HEK293 (cell line): ENCODE measurements around the gene GMDS.

Experiments
- CTCF ChIA-PET: fragments of 350-600 bp; formaldehyde crosslinking; extraction: SDS; loops from one replicate; lab custom pipeline; 2021; ENCODE audit warnings: antibody characterized with exemption; lab: Yijun Ruan, JAX
- POLR2A ChIA-PET: fragments of 300-600 bp; formaldehyde crosslinking; extraction: SDS; loops from one replicate; lab custom pipeline; 2020; ENCODE audit warnings: antibody characterized with exemption, inconsistent platforms; lab: Yijun Ruan, JAX
- H3K27ac ChIP-seq: fragments of 200-500 bp; sonication (Bioruptor generic); 2 replicates; pipeline ENCODE4 v1.5.1; 2014; ENCODE audit warnings: low read depth, low read length, control low read depth, inconsistent platforms; ENCODE audit errors: extremely low read depth
- H3K36me3 ChIP-seq, 2 experiments: fragments of 200-500 bp in 1 of 2; sonication (Bioruptor generic) in 1 of 2; 1 replicate in 1 of 2; 2 replicates in 1 of 2; pipeline ENCODE4 v1.5.1; 2014 to 2017; ENCODE audit warnings: inconsistent platforms in 2 of 2, low read length in 2 of 2; ENCODE audit not compliant: control insufficient read depth in 2 of 2, insufficient read depth in 1 of 2
- H3K4me1 ChIP-seq: fragments of 200-500 bp; sonication (Bioruptor generic); 2 replicates; pipeline ENCODE4 v1.5.1; 2014; ENCODE audit warnings: mild to moderate bottlenecking, low read length, inconsistent platforms; ENCODE audit not compliant: control insufficient read depth, insufficient read depth
- H3K4me3 ChIP-seq: 2 replicates; pipeline ENCODE4 v1.5.1; 2011; ENCODE audit warnings: low read depth, mild to moderate bottlenecking, control low read depth, low read length, moderate library complexity
- H3K9me3 ChIP-seq: fragments of 200-500 bp; sonication (Bioruptor generic); 2 replicates; pipeline ENCODE4 v1.5.1; 2014; ENCODE audit warnings: low read depth, low read length, inconsistent platforms; ENCODE audit not compliant: control insufficient read depth, insufficient read depth
- GFI1B ChIP-seq: fragments of 450-650 bp; formaldehyde crosslinking; IDR thresholded peaks from 2 replicates; pipeline ENCODE4 v1.5.1; 2016; ENCODE audit warnings: missing biosample characterization, missing genetic modification characterization
- KLF8 ChIP-seq: fragments of 450-650 bp; formaldehyde crosslinking; IDR thresholded peaks from 2 replicates; pipeline ENCODE4 v1.5.1; 2016; ENCODE audit warnings: missing biosample characterization, missing genetic modification characterization
- RBAK ChIP-seq: fragments of 450-650 bp; formaldehyde crosslinking; IDR thresholded peaks from 2 replicates; pipeline ENCODE4 v1.5.1; 2016; ENCODE audit warnings: missing biosample characterization, missing genetic modification characterization
- SALL2 ChIP-seq: fragments of 450-650 bp; formaldehyde crosslinking; IDR thresholded peaks from 2 replicates; pipeline ENCODE4 v1.5.0; 2017; ENCODE audit warnings: missing biosample characterization, mild to moderate bottlenecking, missing genetic modification characterization, borderline replicate concordance
- SCRT1 ChIP-seq: fragments of 450-650 bp; formaldehyde crosslinking; IDR thresholded peaks from 2 replicates; pipeline ENCODE4 v1.5.1; 2016; ENCODE audit warnings: missing biosample characterization, missing genetic modification characterization, borderline replicate concordance
- SETDB1 ChIP-seq: IDR thresholded peaks from one replicate; pipeline ENCODE4 v1.6.1; 2017; ENCODE audit warnings: mild to moderate bottlenecking, low read length, moderate library complexity, mixed read lengths; ENCODE audit not compliant: insufficient read length
- SP2 ChIP-seq: fragments of 450-650 bp; formaldehyde crosslinking; IDR thresholded peaks from 2 replicates; pipeline ENCODE4 v1.5.1; 2016; ENCODE audit warnings: missing biosample characterization, missing genetic modification characterization
- WT1 ChIP-seq: fragments of 450-650 bp; formaldehyde crosslinking; IDR thresholded peaks from 2 replicates; pipeline ENCODE4 v1.5.1; 2016; ENCODE audit warnings: missing biosample characterization, missing genetic modification characterization
- ZBTB17 ChIP-seq: fragments of 450-650 bp; formaldehyde crosslinking; IDR thresholded peaks from 2 replicates; pipeline ENCODE4 v1.5.1; 2016; ENCODE audit warnings: missing biosample characterization, missing genetic modification characterization
- ZBTB48 ChIP-seq: fragments of 450-650 bp; formaldehyde crosslinking; IDR thresholded peaks from 2 replicates; pipeline ENCODE4 v1.5.1; 2016; ENCODE audit warnings: missing biosample characterization, missing genetic modification characterization
- ZBTB7A ChIP-seq: fragments of 450-650 bp; formaldehyde crosslinking; IDR thresholded peaks from 2 replicates; pipeline ENCODE4 v1.5.1; 2016; ENCODE audit warnings: low read depth, missing biosample characterization, missing genetic modification characterization
- ZBTB8A ChIP-seq: fragments of 450-650 bp; formaldehyde crosslinking; IDR thresholded peaks from 2 replicates; pipeline ENCODE4 v1.5.1; 2016; ENCODE audit warnings: missing biosample characterization, missing genetic modification characterization
- ZEB2 ChIP-seq: fragments of 450-650 bp; formaldehyde crosslinking; IDR thresholded peaks from 2 replicates; pipeline ENCODE4 v1.5.1; 2016; ENCODE audit warnings: missing biosample characterization, missing genetic modification characterization
- ZNF148 ChIP-seq: fragments of 450-650 bp; formaldehyde crosslinking; IDR thresholded peaks from 2 replicates; pipeline ENCODE4 v1.5.0; 2017; ENCODE audit warnings: missing biosample characterization, missing genetic modification characterization, borderline replicate concordance
- ZNF24 ChIP-seq: fragments of 450-650 bp; formaldehyde crosslinking; IDR thresholded peaks from 2 replicates; pipeline ENCODE4 v1.5.1; 2016; ENCODE audit warnings: missing biosample characterization, missing genetic modification characterization
- ZNF449 ChIP-seq: fragments of 450-650 bp; formaldehyde crosslinking; IDR thresholded peaks from 2 replicates; pipeline ENCODE4 v1.5.1; 2017; ENCODE audit warnings: missing biosample characterization, mild to moderate bottlenecking, missing genetic modification characterization, moderate library complexity
- ZNF530 ChIP-seq: fragments of 450-650 bp; formaldehyde crosslinking; IDR thresholded peaks from 2 replicates; pipeline ENCODE4 v1.5.1; 2016; ENCODE audit warnings: low read depth, missing biosample characterization, missing genetic modification characterization
- ZNF549 ChIP-seq: fragments of 450-650 bp; IDR thresholded peaks from 2 replicates; pipeline ENCODE4 v1.5.1; 2018; ENCODE audit warnings: missing biosample characterization, missing genetic modification characterization, mild to moderate bottlenecking, inconsistent platforms, moderate library complexity
- ZNF571 ChIP-seq: fragments of 450-650 bp; formaldehyde crosslinking; IDR thresholded peaks from 2 replicates; pipeline ENCODE4 v1.5.0; 2017; ENCODE audit warnings: missing biosample characterization, missing genetic modification characterization
- ZNF624 ChIP-seq: fragments of 450-650 bp; formaldehyde crosslinking; IDR thresholded peaks from 2 replicates; pipeline ENCODE4 v1.5.1; 2017; ENCODE audit warnings: missing biosample characterization, missing genetic modification characterization
- TF ChIP-seq, protein P1 (sequence below): fragments of 450-650 bp; formaldehyde crosslinking; IDR thresholded peaks from 2 replicates; pipeline ENCODE4 v1.5.1; 2017; ENCODE audit warnings: missing biosample characterization, missing genetic modification characterization
- TF ChIP-seq, protein P2 (sequence below): fragments of 450-650 bp; formaldehyde crosslinking; IDR thresholded peaks from 2 replicates; pipeline ENCODE4 v1.5.1; 2016; ENCODE audit warnings: missing biosample characterization, missing genetic modification characterization, borderline replicate concordance

GMDS gene

DNA sequence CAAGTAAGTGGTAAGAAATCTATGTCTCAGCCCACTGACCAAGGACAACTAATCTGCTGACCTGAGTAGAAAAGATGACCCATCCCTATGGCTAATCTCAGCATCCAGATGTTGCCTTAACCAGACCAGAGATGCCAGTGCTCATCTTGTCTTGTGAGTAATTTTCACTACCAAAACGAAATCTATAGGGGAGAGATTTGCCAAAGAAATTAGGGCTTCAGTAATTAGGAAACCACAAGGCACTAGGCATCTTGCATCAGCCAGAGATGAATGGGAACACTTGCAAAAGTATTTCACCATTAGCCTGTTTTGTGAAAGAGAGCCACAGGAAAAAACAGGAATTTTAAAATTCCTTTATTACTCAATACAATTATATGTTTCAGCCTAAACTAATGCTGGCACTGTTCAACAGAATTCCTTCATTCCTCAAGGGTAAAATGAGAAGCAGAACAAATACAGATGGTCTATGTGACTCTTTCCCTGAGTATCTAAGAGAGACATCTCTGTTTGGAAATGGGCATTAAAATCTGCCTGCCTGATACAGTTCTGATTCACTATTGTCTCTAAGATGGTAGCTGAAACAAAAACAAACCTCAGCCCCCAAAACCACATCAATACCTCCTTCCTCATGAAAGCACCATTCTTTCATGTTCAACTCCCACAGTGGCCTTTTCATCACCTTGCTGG is 87.8 kb downstream of the GMDS start:
- Histone ChIP-seq H3K27ac (no peak overlapping the region), H3K4me3 (no peak overlapping the region), H3K9me3 (no peaks in the 10 kb centered on the region), H3K36me3 (no peaks in the 10 kb centered on the region; a peak in 1 of 3 replicates), H3K4me1 (peaks cover 10% of the 10 kb centered on the region)
- ChIA-PET CTCF (interaction anchor here (0.9 to 1.1 kb wide), 3 partner anchors 9 to 477 kb away, joined by 3 to 4 read pairs (median 3); no protein-coding TSS in a partner anchor), POLR2A (no interaction called here)
- TF ChIP-seq ZBTB7A (tag by site-specific recombination) = no peak
- TF ChIP-seq ZNF549 = no peak
- 0 out of 2 replicates have a peak, but pooled peaks have one; percentile 22 for TF ChIP-seq ZBTB8A (tag by site-specific recombination)
- TF ChIP-seq ZNF24 = no peak
- no peak for TF ChIP-seq SETDB1
- TF ChIP-seq, protein P1, sequence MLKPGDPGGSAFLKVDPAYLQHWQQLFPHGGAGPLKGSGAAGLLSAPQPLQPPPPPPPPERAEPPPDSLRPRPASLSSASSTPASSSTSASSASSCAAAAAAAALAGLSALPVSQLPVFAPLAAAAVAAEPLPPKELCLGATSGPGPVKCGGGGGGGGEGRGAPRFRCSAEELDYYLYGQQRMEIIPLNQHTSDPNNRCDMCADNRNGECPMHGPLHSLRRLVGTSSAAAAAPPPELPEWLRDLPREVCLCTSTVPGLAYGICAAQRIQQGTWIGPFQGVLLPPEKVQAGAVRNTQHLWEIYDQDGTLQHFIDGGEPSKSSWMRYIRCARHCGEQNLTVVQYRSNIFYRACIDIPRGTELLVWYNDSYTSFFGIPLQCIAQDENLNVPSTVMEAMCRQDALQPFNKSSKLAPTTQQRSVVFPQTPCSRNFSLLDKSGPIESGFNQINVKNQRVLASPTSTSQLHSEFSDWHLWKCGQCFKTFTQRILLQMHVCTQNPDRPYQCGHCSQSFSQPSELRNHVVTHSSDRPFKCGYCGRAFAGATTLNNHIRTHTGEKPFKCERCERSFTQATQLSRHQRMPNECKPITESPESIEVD = peak; percentile 45; the same call in 1 of the 2 replicates
- TF ChIP-seq ZBTB17 (tag by site-specific recombination) = 0 out of 2 replicates have a peak, but pooled peaks have one; percentile 37
- no peak for TF ChIP-seq RBAK (tag by site-specific recombination)
- TF ChIP-seq SP2 (tag by site-specific recombination) = no peak
- TF ChIP-seq, protein P2, sequence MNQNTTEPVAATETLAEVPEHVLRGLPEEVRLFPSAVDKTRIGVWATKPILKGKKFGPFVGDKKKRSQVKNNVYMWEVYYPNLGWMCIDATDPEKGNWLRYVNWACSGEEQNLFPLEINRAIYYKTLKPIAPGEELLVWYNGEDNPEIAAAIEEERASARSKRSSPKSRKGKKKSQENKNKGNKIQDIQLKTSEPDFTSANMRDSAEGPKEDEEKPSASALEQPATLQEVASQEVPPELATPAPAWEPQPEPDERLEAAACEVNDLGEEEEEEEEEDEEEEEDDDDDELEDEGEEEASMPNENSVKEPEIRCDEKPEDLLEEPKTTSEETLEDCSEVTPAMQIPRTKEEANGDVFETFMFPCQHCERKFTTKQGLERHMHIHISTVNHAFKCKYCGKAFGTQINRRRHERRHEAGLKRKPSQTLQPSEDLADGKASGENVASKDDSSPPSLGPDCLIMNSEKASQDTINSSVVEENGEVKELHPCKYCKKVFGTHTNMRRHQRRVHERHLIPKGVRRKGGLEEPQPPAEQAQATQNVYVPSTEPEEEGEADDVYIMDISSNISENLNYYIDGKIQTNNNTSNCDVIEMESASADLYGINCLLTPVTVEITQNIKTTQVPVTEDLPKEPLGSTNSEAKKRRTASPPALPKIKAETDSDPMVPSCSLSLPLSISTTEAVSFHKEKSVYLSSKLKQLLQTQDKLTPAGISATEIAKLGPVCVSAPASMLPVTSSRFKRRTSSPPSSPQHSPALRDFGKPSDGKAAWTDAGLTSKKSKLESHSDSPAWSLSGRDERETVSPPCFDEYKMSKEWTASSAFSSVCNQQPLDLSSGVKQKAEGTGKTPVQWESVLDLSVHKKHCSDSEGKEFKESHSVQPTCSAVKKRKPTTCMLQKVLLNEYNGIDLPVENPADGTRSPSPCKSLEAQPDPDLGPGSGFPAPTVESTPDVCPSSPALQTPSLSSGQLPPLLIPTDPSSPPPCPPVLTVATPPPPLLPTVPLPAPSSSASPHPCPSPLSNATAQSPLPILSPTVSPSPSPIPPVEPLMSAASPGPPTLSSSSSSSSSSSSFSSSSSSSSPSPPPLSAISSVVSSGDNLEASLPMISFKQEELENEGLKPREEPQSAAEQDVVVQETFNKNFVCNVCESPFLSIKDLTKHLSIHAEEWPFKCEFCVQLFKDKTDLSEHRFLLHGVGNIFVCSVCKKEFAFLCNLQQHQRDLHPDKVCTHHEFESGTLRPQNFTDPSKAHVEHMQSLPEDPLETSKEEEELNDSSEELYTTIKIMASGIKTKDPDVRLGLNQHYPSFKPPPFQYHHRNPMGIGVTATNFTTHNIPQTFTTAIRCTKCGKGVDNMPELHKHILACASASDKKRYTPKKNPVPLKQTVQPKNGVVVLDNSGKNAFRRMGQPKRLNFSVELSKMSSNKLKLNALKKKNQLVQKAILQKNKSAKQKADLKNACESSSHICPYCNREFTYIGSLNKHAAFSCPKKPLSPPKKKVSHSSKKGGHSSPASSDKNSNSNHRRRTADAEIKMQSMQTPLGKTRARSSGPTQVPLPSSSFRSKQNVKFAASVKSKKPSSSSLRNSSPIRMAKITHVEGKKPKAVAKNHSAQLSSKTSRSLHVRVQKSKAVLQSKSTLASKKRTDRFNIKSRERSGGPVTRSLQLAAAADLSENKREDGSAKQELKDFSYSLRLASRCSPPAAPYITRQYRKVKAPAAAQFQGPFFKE = no peak
- 0 out of 2 replicates have a peak, but pooled peaks have one; percentile 15 for TF ChIP-seq ZEB2 (tag by site-specific recombination)

DNA sequence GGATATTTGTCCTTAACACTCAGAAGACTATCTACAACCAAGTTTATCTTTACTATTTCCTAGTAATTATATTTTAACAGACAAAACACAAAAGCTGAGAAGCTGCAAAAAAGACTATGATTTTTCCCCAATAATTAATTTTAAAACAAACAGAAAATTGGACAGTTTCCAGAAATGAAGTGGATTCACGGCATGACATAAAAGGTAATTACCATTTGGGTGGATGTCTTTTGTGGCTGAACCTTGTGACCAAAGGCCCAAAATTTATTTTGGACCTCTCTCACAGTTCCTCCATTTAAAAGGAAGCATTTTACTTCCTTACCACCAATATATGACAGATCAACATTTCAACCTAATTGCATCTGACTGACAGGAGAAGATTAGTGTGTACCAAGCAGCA is 90.2 kb downstream of the GMDS start:
- H3K4me1 ChIP-seq = peaks cover 2% of the 10 kb centered on the region; the same call in 1 of the 2 replicates
- ChIA-PET CTCF (interaction anchor here (0.9 kb wide), 1 partner anchor 40 kb away, joined by 5 read pairs; no protein-coding TSS in a partner anchor), POLR2A (no interaction called here)
- no peak overlapping the region for H3K27ac ChIP-seq
- no peaks in the 10 kb centered on the region for H3K9me3 ChIP-seq
- no peak overlapping the region for H3K4me3 ChIP-seq
- H3K36me3 ChIP-seq = no peaks in the 10 kb centered on the region; a peak in 1 of 3 replicates
- TF ChIP-seq SCRT1 (tag by site-specific recombination) (no peak), ZNF530 (no peak), WT1 (tag by site-specific recombination) (no peak), ZNF148 (tag by site-specific recombination) (no peak), ZNF571 (tag by site-specific recombination) (no peak), SALL2 (no peak), ZBTB48 (tag by site-specific recombination) (no peak), KLF8 (tag by site-specific recombination) (no peak), ZNF624 (no peak), ZBTB8A (tag by site-specific recombination) (no peak), GFI1B (tag by site-specific recombination) (no peak), ZNF449 (tag by site-specific recombination) (no peak)
